BE2C (cell line): Measurements from ENCODE around the gene MRPS34.

Experiments used
- DNase-seq: peaks from one replicate; pipeline ENCODE4 v3.0.0-alpha.2; 2020
- H3K27me3 ChIP-seq: fragments of 250-450 bp; sonication (Bioruptor Pico); 2 replicates; pipeline ENCODE4 v1.5.1; 2020; ENCODE audit warnings: mild to moderate bottlenecking
- H3K36me3 ChIP-seq: fragments of 250-450 bp; sonication (Bioruptor Pico); 2 replicates; pipeline ENCODE4 v1.5.1; 2020; ENCODE audit warnings: mild to moderate bottlenecking
- H3K4me1 ChIP-seq: fragments of 250-450 bp; sonication (Bioruptor Pico); 2 replicates; pipeline ENCODE4 v1.5.1; 2020
- H3K4me3 ChIP-seq: 2 replicates; pipeline ENCODE4 v1.5.1; 2011; ENCODE audit warnings: low read depth, low read length
- H3K9me3 ChIP-seq: fragments of 250-450 bp; sonication (Bioruptor Pico); 2 replicates; pipeline ENCODE4 v1.5.1; 2020
- TF ChIP-seq, protein P1 (sequence below): IDR thresholded peaks from 2 replicates; pipeline ENCODE4 v1.5.1; 2012; ENCODE audit warnings: mild to moderate bottlenecking, low read depth, low read length

Gene MRPS34

GRCh38 chr16:1762196-1762878 lies 10.6 kb downstream of the MRPS34 start:
- H3K4me3 ChIP-seq, result no peak overlapping the region
- H3K36me3 ChIP-seq, result peaks cover 65% of the 10 kb centered on the region
- H3K4me1 ChIP-seq, result no peaks in the 10 kb centered on the region
- no peaks in the 10 kb centered on the region for H3K27me3 ChIP-seq
- H3K9me3 ChIP-seq, result no peaks in the 10 kb centered on the region
- TF ChIP-seq, protein P1, sequence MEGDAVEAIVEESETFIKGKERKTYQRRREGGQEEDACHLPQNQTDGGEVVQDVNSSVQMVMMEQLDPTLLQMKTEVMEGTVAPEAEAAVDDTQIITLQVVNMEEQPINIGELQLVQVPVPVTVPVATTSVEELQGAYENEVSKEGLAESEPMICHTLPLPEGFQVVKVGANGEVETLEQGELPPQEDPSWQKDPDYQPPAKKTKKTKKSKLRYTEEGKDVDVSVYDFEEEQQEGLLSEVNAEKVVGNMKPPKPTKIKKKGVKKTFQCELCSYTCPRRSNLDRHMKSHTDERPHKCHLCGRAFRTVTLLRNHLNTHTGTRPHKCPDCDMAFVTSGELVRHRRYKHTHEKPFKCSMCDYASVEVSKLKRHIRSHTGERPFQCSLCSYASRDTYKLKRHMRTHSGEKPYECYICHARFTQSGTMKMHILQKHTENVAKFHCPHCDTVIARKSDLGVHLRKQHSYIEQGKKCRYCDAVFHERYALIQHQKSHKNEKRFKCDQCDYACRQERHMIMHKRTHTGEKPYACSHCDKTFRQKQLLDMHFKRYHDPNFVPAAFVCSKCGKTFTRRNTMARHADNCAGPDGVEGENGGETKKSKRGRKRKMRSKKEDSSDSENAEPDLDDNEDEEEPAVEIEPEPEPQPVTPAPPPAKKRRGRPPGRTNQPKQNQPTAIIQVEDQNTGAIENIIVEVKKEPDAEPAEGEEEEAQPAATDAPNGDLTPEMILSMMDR, result no peak
- no peak for DNase-seq

GRCh38 chr16:1761751-1762150 lies 11.2 kb downstream of the MRPS34 start:
- Histone ChIP-seq H3K36me3 (peaks cover 59% of the 10 kb centered on the region), H3K27me3 (no peaks in the 10 kb centered on the region), H3K4me1 (no peaks in the 10 kb centered on the region), H3K4me3 (no peak overlapping the region), H3K9me3 (no peaks in the 10 kb centered on the region)
- TF ChIP-seq, protein P1, result no peak
- no peak for DNase-seq

DNA sequence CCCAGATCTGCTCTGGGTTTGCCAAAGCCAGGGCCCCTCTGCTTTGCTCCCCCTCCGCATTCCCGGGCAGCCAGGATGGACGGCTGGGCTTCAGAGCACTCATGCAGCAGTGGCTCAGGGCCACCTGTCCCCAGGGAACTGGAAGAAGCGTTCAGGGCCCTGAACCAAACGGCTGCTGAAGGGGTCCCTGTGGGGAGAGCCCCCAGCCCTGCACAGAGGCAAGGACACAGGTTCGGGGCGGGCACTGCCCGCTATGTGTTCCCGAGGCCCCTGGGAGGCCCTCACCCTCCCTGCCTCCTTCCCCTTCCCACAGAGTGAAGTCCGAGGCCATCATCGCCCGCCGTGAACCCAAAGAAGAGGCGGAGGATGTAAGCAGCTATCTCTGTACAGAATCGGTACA lies 12.0 kb downstream of the MRPS34 start:
- H3K27me3 ChIP-seq, result no peaks in the 10 kb centered on the region
- no peaks in the 10 kb centered on the region for H3K9me3 ChIP-seq
- no peak for DNase-seq
- no peak overlapping the region for H3K4me3 ChIP-seq
- peaks cover 55% of the 10 kb centered on the region for H3K36me3 ChIP-seq
- TF ChIP-seq, protein P1, result no peak
- H3K4me1 ChIP-seq, result no peaks in the 10 kb centered on the region

DNA sequence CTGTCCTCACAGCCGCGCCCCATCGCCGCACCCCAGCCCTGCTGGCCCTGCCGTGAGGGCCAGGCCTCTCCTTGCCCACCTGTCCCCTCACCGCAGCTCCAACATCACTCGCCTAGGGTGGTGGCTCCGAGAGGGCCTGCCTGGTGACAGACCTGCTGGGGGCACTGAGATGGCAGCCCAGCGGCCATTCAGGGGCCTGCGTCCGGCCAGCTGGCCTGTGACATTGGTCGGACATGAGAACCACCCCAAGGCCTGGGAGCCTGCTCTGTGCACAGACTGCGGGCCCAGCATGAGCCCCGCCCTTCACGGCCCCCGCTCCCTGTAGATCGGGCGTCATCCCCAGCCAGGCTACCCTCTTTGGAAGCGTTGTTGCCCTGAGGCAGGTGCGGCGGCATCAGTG lies 13.4 kb downstream of the MRPS34 start:
- TF ChIP-seq, protein P1, result no peak
- H3K4me1 ChIP-seq, result no peaks in the 10 kb centered on the region
- DNase-seq, result no peak
- H3K36me3 ChIP-seq, result peaks cover 43% of the 10 kb centered on the region
- H3K9me3 ChIP-seq, result no peaks in the 10 kb centered on the region
- H3K27me3 ChIP-seq, result no peaks in the 10 kb centered on the region
- H3K4me3 ChIP-seq, result no peak overlapping the region

DNA sequence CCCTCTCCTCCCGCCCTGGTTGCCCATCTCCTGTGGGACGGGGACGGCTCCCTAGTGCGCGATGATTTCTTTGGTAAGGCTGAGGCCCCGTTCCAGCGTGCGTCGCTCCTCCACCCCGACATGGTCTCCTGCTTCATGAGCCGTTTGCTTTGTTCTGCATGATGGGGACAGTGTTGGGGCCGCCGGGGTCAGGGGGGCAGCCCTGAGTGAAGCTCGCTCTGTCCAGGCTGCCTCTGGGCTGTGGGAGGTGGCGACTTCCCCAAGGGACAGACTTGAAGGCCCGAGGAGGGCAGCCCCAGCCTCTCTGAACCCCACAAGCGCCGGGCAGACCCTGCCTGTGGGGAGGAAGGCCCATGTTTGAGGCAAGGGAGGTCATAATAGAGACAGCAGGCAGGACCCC lies 14.0 kb downstream of the MRPS34 start:
- H3K4me3 ChIP-seq, result no peak overlapping the region
- H3K36me3 ChIP-seq, result peaks cover 42% of the 10 kb centered on the region
- H3K9me3 ChIP-seq, result no peaks in the 10 kb centered on the region
- TF ChIP-seq, protein P1, result no peak
- no peak for DNase-seq
- no peaks in the 10 kb centered on the region for H3K4me1 ChIP-seq
- H3K27me3 ChIP-seq, result no peaks in the 10 kb centered on the region

DNA sequence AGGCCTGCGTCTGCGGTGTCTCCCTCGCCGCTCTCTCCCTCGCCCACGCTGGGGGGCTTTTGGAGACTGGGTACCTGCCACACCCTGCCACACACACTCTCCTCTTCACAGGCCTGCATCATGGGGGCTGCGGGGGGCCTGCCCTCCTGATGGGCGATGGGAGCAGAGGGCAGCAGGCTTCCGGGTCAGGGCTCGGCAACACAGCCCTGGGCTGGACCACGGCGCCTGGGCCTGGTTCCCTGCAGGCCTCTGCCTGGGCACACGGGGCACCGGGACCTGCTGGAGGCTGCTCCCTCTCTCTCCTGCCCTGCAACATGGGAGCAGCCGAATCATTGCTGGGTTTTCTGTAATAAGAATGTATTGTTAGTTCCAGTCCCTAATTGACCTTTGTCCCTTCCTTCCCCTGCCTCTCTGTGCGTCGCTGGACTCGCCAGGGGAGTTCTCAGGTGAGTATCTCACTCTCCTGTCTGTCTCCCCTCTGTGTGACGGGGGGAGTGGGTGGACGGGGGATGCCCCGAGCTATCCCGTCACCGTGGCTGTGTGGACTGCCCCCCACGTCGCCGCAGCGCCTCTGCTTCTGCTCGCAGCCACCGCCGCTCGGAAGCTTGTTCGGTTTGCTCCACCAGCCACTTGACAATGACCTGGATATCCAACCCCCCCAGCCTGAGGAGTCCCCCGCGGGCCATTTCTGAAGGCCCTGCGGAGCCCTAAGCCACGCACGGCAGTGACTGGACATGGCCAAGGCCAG lies 15.0 kb downstream of the MRPS34 start:
- TF ChIP-seq, protein P1, result no peak
- H3K36me3 ChIP-seq, result peaks cover 43% of the 10 kb centered on the region
- no peaks in the 10 kb centered on the region for H3K9me3 ChIP-seq
- H3K4me1 ChIP-seq, result no peaks in the 10 kb centered on the region
- H3K27me3 ChIP-seq, result no peaks in the 10 kb centered on the region
- H3K4me3 ChIP-seq, result no peak overlapping the region
- DNase-seq, result no peak
